HG02610 (cell line): Measurements from ENCODE around the gene LCN6.

Source experiments
- ATAC-seq: cut with Tn5 transposase; IDR thresholded peaks from one replicate; pipeline ENCODE4 v1.9.1; 2021; ENCODE audit warnings: mild to moderate bottlenecking, moderate library complexity; ENCODE audit not compliant: unreplicated experiment

LCN6 gene

DNA sequence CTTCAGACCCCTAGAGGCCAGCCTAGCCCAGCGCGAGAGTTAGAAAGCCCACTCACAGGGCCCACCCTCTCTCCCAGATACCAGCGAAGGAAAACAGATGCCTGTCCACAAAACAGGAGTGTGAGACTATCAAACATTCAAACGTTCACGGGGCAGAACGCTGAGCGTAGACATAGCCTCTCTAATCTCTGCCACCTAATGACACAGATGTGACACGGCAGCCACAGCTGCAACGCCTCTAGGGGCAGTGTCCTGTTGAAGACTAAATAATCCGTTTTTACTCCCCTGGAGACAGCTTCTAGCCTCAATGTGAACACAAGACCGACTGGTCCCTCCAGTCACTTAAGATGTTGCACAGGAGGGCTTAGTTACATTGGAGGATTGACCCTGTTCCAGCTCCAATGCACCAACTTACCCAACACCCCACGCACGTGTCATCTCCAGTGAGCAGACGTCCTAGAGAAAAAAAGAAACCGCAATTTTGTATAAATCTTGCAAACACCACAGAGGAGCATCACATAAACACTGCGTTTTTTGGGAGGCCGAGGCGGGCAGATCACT lies 21.6 kb downstream of the LCN6 start:
- no peak for ATAC-seq

DNA sequence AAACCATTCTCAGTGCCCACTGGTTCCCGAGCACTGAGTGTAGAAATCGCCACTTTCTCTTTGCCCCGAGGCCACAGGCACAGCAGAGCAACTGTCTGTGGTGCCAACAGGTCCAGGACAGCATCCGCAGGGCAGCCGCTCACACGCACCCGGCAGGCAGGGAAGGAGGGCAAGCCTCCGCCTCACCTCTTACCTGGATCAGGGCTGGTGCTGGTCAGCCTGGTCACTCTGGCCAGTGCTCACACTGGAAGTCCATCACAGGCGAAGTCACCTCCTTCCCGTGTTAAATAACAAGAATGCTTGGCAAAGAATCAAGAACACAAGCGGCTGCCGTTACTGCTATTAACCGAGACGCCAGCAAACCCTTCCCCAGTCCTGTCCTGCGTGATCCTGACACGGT lies 22.2 kb downstream of the LCN6 start:
- no peak for ATAC-seq

DNA sequence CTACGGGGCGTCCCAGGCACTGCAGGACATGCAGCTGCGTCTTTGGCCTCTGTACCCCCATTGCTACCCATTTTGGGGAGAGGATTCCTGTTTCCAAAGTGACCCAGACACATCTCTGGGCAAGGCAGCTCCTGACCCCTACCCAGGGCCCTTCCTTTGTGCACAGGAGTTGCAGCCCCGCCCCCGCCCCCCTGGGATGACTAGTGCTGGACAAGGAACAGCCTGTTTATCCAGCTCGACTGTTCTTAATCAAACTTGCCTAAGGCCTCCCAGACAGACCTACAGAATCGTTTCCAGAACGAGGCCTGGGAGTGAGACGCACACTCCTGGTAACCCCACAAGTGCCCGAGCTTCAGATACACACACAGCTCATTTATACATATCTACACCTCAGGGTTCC lies 22.7 kb downstream of the LCN6 start:
- ATAC-seq, result no peak

- ATAC-seq, result no peak
These were observed 23.6 kb downstream of the LCN6 start for GRCh38 chr9:136724772-136725171.

GRCh38 chr9:136723989-136724388 lies 24.3 kb downstream of the LCN6 start:
- ATAC-seq, result no peak

GRCh38 chr9:136723362-136723976 lies 24.9 kb downstream of the LCN6 start:
- no peak for ATAC-seq

- ATAC-seq, result no peak
These were observed 25.4 kb downstream of the LCN6 start for GRCh38 chr9:136722969-136723356.

DNA sequence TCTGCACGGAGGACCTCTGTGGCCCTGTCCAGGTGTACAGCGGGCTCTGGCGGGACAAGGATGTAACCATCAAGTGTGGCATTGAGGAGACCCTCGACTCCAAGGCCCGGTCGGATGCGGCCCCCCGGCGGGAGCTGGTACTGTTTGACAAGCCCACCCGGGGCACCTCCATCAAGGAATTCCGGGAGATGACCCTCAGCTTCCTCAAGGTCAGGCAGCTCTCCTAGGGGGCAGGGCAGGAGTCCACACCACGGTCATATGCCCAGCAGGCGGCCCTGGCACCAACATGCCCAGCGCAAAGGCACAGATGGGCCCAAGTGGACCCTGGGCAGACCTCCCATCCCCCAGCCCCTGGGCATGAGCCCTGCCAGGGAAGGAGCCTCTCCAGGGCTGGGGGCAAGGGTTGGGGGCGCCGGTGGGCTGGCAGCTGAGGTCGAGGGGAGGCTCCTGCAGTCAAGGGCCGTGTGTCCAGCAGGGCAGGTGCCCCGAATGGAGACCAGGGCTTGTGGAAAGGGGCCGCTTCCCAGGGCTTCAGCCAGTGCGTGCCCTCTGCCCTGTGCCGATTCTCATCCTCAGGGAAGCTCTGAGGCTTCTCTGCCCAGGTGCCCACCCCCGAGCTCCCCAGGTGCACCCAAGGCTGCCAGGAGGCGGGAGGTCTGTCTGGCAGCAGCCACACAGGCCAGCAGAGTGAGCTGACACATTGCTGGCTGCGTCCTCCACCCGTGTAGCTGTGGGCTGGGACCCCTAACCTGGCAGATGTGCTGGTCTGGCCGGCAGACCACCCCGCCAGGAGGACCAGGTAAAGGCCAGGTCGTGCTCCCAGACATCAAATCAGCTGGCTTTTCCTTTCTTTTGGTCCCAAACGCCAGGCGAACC lies 26.0 kb downstream of the LCN6 start:
- no peak for ATAC-seq

DNA sequence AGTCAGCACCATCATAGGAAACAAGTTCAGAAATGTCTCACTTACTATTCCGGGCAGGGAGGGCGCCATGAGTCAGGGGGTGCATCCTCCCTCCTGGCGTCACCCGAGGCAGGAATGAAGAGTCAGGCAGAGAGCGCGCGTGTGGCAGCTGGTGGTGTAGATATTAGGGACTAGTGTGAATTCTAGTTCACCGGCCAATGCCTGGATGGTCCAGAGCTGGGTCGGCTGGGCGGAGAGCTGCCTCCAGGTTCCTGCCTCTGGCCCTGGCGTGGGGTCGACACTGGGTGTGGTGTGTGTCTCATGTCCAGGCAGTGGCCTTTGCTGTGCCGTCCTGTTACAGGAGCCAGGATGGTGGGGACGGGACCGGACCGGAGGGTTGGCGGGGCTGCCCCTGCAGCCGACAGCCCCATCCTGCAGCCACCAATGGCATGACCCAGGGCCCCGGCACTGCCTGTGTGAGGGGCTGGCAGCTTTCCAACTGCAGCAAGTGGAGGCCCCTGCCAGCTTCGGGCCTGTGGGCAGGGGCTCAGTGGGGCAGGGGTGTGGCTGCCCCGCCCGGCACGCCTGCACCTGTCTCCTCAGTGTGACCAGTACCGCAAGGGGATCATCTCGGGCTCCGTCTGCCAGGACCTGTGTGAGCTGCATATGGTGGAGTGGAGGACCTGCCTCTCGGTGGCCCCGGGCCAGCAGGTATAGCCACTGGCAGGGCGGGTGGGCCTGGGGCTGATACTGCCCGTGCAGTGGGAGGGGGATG lies 26.8 kb downstream of the LCN6 start:
- no peak for ATAC-seq

GRCh38 chr9:136720898-136721338 lies 27.4 kb downstream of the LCN6 start:
- ATAC-seq, result no peak

DNA sequence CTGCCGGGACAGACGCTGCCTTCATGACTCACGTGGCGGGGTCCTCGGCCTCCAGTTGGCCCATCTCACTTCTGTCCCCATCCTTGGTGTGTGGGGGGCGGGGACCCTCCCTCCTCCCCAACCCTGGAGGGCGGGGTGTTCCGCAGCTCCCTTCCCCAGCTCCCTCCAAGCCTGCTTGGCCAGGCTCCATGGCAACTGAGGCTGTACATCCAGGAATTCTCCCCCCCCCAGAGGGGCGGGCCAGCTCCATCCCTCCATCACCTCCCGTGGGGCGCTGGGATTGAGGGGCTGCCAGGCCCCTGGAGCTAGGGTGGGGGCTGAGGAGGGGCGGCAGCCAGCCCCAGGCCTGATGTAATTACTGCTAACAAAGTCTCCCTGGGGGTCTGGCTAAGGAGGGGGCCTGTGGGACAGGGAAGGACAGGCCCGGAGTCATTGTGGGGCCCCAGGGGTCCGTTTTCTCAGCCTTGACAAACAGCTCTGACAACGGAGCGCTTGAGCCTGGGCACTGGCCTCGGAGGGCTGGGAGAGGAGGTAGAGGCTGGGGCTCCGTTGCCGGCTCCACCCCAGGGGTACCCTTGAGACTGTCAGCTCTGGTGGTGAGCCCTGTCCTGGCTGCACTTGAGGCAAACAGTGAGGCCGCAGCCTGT lies 28.0 kb downstream of the LCN6 start:
- ATAC-seq, result no peak

- no peak for ATAC-seq
These were observed 29.0 kb downstream of the LCN6 start for GRCh38 chr9:136719195-136719880.

- ATAC-seq, result no peak
These were observed 29.8 kb downstream of the LCN6 start for GRCh38 chr9:136718345-136719194.

GRCh38 chr9:136717399-136717798 lies 30.9 kb downstream of the LCN6 start:
- no peak for ATAC-seq

DNA sequence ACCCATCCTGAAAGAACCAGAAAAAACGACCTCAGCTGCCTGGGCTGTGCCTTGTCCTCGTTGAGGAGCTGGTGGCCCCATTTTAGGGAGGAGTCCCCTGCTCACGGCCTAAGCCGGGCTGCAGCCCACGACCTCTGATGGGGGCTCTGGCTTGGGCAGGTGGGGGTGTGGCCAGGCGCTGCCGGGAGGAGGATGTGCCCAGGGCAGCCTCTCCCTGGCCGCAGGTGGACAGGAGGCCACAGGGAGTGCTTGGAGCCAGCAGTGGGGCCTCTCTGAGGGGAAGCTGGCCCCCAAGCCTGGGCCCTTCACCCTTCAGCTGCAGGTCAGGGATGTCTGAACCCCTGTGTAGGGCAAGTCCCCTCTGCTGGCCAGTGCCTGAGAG lies 33.4 kb downstream of the LCN6 start:
- ATAC-seq, result no peak

GRCh38 chr9:136714096-136714892 lies 34.0 kb downstream of the LCN6 start:
- ATAC-seq, result no peak

DNA sequence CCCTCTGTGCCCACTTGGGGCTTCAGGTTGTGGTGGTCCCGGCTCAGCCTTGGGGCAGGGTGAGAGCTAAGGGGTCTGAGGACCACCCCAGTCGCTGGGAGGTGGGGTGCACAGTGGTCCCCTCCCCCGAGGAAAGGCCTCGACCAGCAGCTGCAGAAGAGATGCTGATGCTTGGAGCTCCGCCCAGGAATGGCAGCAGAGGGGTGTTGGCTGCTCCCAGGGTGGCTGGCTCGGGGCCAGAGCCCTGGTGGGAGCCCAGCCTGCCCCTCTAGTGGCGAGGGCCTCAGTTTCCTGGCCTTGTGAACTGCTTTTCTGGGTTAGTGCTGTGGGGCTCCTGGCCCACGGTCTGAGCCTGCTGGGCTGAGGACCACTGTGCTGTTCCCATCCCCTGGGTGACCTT lies 34.8 kb downstream of the LCN6 start:
- no peak for ATAC-seq

DNA sequence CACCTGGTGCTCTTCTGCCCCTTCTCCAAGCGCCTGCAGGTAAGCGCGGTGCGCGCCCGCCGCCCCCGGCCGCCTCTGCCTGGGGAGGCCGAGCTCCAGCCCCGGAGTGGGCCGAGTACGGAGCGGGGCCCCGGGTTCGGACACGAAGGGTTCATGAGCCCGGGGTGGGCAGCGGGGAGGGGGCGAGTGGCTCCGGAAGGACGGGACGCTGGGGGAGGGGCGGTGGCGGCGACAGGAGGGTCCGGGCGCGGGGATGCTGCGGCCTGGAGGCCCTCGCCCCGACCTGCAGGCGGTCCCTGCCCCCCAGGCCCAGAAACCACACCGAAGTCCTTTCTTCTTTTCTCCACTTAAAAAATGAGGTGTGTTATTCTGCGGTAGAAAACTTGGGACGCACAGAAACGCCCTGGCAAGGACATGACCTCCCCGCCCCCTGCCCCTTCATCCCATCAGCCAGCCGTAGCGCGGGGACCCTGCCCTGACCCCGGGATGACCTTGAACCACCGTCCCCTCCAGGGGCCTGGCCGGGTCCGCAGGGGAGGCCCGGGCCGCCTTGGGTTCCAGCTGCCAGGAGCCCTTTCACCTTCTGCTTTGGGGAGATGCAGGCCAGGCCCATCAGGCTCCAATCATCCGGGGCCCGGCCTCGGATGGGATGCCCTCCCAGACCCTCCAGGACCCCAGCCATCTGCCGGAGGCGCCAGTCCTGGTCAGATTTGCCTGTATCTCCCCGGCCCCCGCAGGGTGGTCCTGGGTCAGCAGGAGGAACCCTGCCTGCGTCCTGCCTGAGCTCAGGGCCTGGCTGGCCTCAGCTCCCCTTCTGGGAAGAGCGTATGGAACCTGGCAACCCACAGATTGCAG lies 35.4 kb downstream of the LCN6 start:
- no peak for ATAC-seq
